Fibroblast of skin of left quadriceps (primary cell): ENCODE measurements around the gene SZT2.
A peak's percentile ranks its signal among the peaks of the same experiment; 100 is the strongest.
"Not testable (repeated sequence)": the region's sequence is repeated elsewhere in the genome, so short reads cannot be mapped to it uniquely, and the experiment has no call there.

ENCODE experiments used
- DNase-seq, 2 experiments: peaks; one replicate each; pipeline ENCODE4 v3.0.0-alpha.2; 2013; ENCODE audit warnings: low read depth in 2 of 2

Gene SZT2

GRCh38 chr1:43454270-43455011 is 64.7 kb downstream of the SZT2 start:
- peak; percentile 68 for DNase-seq

DNA sequence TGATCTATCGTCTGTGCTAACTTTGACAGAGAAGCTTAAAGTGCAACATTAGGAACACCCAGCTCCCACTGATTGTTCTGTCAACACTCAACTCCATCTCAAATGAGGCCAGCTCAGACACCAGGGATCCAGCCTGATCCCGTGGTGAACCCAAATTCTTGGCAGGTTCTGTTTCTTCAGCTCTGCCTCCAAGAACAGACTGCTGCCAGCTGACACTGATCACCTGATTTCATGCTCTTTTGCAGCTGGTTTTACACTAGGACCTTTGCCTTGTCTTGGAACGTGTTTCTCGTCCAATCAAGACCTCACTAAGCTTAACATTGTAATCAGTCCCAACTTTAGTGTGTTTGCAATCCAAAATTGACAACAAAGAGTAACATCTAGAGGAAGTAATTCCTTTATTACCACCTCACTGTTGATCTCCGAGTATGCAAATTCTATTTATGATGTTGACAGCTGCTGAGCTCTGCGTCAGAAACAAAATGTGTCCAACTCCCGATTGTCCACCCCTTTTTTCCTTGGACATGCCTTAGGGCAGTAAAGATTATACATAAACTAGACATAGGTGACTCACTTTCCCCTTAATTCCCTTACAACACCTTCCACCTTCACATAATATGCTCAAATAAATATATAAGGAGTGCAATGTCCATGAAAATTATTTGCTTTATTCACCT is 65.7 kb downstream of the SZT2 start:
- DNase-seq = no peak

DNA sequence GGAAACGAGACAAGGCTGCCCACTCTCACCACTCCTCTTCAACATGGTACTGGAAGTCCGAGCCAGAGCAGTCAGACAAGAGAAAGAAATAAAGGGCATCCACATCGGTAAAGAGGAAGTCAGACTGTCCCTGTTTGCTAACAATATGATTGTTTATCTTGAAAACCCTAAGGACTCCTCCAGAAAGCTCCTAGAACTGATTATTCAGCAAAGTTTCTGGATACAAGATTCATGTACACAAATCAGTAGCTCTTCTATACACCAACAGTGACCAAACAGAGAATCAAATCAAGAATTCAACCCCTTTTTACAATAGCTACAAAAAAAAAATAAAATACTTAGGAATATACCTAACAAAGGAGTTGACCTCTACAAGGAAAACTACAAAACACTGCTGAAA is 68.7 kb downstream of the SZT2 start:
- DNase-seq = not testable (repeated sequence)

GRCh38 chr1:43460988-43461693 is 71.4 kb downstream of the SZT2 start:
- DNase-seq = no peak

DNA sequence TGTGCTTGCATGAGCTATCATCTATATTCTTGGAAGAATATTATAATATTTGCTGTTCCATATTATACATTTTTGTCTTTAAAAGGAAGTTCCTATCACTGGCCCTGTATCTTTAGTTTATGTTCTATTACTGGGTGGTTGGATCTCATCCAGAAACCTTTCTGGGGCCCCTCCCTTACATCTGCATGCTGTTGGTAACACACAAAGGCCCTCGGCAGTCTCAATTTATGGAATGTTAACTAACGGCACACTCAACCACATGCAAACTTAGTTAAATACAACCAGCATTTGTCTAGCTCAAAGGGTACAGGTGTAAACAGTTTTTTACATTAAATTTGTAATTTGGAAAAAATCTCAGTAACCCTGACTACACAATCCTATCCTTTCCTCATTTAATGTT is 73.8 kb downstream of the SZT2 start:
- DNase-seq = no peak

DNA sequence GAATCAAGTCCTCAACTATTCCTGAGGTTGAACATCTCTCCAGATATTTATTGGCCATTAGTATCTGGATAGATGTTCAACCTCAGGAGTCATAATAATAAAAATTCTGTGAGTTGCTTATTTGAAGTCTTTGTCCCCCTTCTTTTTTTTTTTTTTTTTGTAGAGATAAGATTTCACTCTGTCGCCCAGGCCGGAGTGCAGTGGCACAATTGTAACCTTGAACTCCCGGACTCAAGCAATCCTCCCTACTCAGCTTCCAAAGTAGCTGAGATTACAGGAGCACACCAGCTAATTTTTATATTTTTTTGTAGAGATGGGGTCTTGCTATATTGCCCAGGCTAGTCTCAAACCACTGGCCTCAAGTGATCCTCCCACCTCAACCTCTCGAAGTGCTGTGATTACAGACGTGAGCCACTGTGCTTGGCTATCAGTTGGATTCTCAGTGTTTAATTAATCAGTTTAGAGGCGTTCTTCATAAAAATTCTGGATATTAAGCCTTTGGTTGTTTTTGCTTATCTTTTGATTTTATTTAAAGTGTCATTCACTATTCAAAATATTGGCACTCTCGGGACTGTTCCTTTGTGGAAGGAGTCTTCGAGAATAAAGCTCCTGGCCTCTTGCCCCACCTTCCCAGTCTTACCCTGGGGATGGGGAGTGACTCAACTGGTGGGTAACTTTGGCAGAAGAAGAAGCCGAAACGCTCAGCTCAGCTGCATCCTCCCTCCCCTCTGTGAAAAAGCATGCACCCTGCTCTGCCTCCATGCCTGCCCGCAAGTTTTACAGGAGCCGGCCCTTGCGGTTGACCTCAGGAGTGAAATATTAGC is 75.2 kb downstream of the SZT2 start:
- DNase-seq = no peak

GRCh38 chr1:43465505-43466067 is 75.9 kb downstream of the SZT2 start:
- no peak for DNase-seq

DNA sequence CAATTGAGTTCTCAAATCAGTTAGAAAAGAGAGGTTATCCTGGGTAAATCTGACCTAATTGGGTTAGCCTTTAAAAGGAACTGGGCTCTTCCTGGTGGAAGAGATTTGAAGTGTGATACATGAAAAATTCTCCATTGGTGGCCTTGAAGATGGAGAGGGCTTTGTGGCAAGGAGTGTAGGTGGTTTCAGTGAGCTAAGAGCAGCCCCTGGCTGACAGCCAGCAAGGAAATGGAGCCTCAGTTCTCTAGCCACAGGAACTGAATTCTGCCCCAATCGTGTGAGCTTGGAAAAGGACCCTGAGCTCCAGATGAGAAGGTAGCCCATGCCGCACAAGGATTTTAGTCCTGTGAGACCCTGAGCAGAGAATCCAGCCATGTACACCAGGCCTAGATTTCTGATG is 76.7 kb downstream of the SZT2 start:
- no peak for DNase-seq

DNA sequence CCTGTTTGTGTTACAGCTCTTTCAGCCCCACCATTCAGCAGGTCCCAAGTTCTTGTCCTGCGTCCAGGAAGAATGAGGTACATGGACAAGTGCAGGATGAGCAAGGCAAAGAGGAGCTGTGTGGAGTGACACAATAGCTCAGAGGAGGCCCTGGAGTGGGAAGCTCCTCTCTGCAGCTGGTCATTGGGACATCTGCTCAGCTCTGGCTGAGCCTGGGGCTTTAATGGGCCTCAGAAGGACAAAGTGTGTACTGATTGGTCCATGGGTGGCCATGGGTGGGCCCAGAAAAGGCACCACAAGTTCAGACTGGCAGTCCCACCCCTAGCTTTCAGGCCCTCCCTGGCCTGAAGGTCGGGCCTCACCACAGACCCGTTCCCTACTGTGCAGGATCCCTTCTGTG is 78.7 kb downstream of the SZT2 start:
- no peak for DNase-seq

DNA sequence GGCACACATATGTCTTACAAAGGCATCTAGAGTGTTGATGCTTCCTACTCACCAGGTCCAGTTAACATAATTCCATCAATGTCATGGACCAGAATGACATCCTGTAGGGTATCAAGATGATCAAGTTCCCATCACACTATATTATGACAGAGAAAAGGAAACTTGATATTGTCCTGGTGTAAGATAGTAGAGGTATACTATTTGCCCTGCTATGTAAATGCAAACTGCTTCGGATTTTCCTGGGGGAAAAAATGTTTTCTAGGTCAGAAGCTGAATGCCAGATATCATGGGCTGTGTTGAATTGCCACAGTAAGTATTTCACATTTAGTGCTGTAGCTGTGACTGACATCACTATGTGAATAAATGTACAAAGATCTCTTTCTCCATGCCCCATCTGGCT is 80.2 kb downstream of the SZT2 start:
- no peak for DNase-seq

DNA sequence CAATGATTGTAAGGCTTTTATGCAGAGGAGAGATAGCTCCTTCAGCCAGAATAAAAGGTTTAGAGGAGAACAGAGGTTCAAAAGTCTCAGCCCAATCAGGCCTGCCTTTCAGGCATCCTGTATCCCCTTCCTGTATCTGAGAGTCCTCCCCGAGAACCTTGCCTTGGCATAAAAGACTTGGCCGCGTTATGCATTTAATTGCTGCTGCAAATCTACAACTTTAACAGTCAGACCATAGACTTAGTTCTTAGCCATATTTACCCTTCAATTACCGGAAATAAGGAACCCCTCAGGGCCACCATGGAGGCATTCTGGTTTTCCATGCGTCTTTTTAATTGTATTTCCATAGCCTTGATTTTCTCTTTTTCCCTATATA is 82.4 kb downstream of the SZT2 start:
- no peak for DNase-seq

DNA sequence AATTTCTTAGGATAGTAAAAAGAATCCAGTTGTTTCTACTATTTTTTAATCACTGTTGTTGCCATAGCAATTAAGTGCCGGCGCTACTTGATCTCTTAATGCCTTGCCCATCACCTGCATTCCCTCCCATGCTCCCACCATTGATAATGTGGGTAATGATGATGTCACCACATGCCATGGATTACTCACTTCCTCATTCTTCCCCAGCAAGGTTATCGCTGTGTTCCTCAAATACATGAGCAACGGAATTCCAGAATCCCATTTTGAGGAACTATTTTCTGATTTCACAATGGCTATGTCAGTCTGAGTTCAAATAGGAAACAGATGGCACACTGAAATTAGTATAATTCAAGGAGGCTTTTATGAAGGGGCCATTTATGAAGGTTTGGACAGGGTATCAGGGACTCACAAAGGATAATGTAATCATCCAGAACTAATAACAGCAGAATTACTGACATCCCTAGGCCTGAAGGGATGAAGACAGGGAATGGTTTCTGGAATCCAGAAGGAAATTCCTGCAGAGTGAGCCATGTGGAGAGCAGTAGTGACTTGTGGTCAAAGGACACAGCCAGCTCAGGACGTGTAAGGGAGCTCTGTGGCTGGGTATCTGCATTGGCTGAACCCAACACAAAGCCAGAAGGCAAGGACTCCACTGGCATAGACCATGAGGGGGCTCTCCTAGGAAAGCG is 82.9 kb downstream of the SZT2 start:
- peak; percentile 82 to 85 for DNase-seq

- DNase-seq = no peak
Observed at GRCh38 chr1:43473463-43473862, 83.8 kb downstream of the SZT2 start.

DNA sequence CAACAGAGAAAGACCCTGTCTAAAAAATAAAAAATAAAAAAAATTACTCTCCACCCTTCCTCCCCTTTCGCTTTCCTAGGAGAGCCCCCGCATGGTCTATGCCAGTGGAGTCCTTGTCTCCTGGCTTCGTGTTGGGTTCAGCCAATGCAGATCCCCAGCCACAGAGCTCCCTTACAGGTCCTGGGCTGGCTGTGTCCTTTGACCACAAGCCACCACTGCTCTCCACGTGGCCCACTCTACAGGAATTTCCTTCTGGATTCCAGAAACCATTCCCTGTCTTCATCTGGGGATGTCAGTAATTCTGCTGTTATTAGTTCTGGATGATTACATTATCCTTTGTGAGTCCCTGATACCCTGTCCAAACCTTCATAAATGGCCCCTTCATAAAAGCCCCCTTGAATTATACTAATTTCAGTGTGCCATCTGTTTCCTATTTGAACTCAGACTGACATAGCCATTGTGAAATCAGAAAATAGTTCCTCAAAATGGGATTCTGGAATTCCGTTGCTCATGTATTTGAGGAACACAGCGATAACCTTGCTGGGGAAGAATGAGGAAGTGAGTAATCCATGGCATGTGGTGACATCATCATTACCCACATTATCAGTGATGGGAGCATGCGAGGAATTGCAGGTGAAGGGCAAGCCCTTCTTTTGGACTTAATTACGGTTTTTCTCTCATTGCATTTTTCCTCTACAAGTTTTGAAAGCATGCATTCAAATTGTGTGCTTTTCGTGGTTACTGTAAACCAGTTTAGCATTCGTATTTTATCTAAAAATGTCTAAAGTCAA is 86.1 kb downstream of the SZT2 start:
- DNase-seq = peak in 1 of 2 experiments; percentile 39

DNA sequence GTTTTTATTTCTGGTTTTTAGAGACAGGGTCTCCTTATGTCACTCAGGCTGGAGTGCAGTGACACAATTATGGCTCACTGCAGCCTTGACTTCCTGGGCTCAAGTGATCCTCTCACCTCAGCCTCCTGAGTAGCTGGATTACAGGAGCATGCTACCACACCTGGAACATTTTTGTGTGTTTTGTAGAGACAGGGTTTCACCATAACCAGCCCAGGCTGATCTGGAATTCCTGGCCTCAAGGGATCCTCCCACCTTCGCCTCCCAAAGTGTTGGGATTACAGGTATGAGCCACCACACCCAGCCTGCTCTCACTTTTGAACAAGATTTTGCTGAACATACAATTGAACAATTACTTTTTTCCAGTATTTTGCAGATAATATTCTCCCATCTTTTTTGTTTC is 88.0 kb downstream of the SZT2 start:
- DNase-seq = no peak

- DNase-seq = no peak
Observed at GRCh38 chr1:43479414-43479813, 89.7 kb downstream of the SZT2 start.

DNA sequence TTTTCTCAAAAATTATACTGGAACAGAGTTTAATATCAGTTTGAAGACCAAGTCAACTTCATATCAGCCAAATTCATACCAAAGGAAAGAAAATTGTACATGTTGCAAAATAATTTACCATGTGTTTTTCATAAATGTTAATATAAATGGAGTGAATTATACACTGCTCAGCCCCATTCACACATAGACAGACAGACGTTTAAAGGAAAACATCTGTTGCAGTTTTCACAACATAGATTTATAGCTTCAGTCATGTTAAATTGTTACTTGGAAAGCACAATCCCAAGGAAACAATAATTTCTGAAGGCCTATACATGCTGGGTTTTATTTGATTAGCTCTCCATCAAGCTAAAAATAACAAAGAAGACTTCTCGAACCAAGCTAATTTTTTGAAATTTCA is 91.8 kb downstream of the SZT2 start:
- peak; percentile 62 to 64 for DNase-seq

DNA sequence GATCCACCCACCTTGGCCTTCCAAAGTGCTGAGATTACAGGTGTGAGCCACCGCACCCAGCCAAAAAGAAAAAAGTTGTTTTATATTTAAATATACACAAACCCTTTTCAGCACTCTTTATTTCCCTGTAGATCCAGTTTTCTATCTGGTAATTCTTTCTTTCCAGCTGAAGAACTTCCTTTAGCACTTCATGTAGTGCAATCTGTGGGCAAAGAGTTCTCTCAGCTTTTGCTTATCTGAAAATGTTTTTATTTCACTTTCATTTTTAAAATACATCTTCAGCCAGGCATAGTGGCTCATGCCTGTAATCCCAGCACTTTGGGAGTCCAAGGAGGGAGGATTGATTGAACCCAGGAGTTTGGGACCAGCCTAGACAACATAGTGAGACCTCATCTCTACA is 92.5 kb downstream of the SZT2 start:
- no peak for DNase-seq

DNA sequence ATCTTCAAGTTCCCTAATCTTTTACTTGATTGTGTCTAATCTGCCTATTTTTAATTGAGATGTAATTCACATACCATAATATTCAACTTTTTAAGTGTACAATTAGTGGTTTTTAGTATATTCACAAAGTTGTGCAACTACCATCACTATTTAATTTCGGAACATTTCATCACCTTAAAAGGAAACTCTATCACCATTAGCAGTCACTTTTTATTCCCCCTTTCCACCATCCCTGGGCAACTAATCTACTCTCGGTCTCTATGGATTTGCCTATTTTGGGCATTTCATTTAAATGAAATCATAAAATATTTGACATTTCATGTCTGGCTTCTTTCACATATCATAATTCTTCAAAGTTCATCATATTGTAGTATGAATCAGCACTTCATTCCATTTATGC is 94.7 kb downstream of the SZT2 start:
- no peak for DNase-seq

- DNase-seq = no peak
Observed at GRCh38 chr1:43488165-43488564, 98.5 kb downstream of the SZT2 start.
